ENCODE data around the gene TMEM94. TPM values are rescaled to one million over a fixed set of nuclear protein-coding genes. Genes with fewer than 3 reads are reported as not detected.

TMEM94 gene
- 27.0 to 55.8 TPM (median 51.6 TPM) in 5 replicates for total RNA-seq (2022; extraction: Qiagen RNA extraction; ENCODE audit: low read depth)

DNA sequence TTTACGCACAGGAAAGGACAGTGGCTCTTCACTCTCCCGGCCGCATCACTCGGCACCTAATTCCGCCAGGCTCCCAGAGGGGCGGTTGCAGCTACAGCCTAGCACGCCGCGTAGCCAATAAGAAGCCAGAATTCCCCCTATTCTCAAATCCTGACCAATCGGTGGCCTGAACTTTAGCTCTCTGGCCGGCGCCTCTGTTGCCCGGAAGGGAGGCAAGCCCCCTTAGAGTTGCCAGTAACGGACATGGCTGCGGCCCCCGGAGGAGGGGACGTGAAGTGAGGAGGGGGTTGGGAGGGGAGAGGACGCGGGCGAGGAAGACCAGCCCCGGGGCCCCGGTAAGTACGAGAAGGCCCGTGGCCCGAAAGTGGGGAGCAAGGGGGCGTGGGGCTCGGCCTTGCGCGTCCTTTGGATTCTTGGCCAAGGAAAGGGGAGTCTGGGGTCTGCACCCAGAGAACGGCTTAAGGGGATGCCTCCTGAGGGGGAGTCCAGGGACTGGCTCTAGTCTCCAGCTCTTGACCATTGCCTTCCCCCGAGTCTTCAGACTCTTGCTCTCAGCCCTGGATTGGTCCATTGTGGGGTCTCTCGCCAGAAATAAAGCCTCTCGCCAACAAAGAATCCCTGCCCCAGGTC lies at the start of gene TMEM94:
Gene TMEM94 (plus strand): TSS at position 219 of the 630 bp plus-strand sequence. CDS start 15,271 bp downstream, outside the sequence.

DNA sequence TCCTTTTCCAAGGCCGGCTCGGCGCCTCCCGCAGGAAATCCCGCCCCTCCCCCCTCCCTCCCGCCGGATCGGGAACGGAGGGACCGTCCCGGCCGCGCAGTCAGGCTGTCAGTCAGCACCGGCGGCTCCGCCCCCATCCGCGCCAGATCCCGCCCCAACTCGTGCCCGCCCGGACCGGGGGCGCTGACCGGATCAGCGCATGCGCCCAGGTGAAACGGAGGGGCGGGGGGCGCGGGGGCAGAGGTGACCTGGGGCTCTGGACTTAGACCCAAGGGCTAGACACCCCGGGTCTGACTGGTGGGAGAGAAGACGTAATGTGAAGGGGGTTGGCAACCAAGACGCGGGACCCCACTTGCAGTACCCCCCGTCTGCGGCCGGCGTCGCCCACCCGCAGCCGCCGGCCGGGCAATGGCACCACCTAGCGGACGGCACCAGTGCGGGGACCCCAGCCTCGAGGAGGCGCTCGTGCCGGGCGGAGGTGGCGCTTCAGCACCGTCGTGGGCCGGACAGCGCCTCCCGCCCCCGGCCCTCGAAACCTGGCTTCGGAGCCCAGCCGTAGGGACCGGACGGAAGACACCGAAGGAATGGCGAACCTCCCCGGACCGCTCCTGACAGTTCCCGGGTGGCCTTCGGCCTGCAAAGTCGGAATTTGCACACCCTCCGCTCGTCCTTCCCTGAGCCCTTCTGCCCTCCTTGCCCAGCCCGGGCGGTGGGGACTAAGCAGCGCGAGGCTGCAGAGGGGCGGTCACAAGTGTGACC lies 59.2 kb downstream of the TMEM94 start, which contains the start of gene CASKIN2:
Gene CASKIN2 (minus strand): TSS at position 42 of the 759 bp plus-strand sequence. CDS start 1,733 bp downstream, outside the sequence.

GRCh38 chr17:75516255-75516618 lies 59.8 kb downstream of the TMEM94 start, which contains the start of gene TSEN54:
TSEN54 (plus strand) TSS chr17:75516528; CDS start chr17:75516561, 33 bp downstream.

GRCh38 chr17:75524970-75525805 lies 68.8 kb downstream of the TMEM94 start, which contains the start of gene LLGL2:
LLGL2 (plus strand) TSS chr17:75525697; CDS start chr17:75543427, 17,730 bp downstream.

Other genes with a start within 250 kb of the TMEM94 start
- 25.1 to 35.6 TPM (median 29.2 TPM) in 5 replicates for gene GGA3, start 195.0 kb upstream of the TMEM94 start, total RNA-seq (2022; extraction: Qiagen RNA extraction; ENCODE audit: low read depth)
- gene MRPS7, start 194.8 kb upstream of the TMEM94 start, total RNA-seq (2022; extraction: Qiagen RNA extraction; ENCODE audit: low read depth), result 143 to 181 TPM (median 173 TPM) in 5 replicates
- gene MIF4GD, start 185.4 kb upstream of the TMEM94 start, total RNA-seq (2022; extraction: Qiagen RNA extraction; ENCODE audit: low read depth), result 31.3 to 40.8 TPM (median 37.9 TPM) in 5 replicates
- gene SLC25A19, start 167.2 kb upstream of the TMEM94 start, total RNA-seq (2022; extraction: Qiagen RNA extraction; ENCODE audit: low read depth), result 13.9 to 20.3 TPM (median 18.8 TPM) in 5 replicates
- gene GRB2, start 51.0 kb upstream of the TMEM94 start, total RNA-seq (2022; extraction: Qiagen RNA extraction; ENCODE audit: low read depth), result 93.8 to 101 TPM (median 94.7 TPM) in 5 replicates
- gene CASKIN2, start 58.9 kb downstream of the TMEM94 start, total RNA-seq (2022; extraction: Qiagen RNA extraction; ENCODE audit: low read depth), result 7.2 to 12.1 TPM (median 11.0 TPM) in 5 replicates
- gene TSEN54, start 59.9 kb downstream of the TMEM94 start, total RNA-seq (2022; extraction: Qiagen RNA extraction; ENCODE audit: low read depth), result 23.5 to 45.7 TPM (median 41.5 TPM) in 5 replicates
- gene LLGL2, start 69.1 kb downstream of the TMEM94 start, total RNA-seq (2022; extraction: Qiagen RNA extraction; ENCODE audit: low read depth), result 12.2 to 32.9 TPM (median 29.6 TPM) in 5 replicates
- gene MYO15B, start 131.2 kb downstream of the TMEM94 start, total RNA-seq (2022; extraction: Qiagen RNA extraction; ENCODE audit: low read depth), result 32.3 to 66.7 TPM (median 51.1 TPM) in 5 replicates
- gene SMIM5, start 176.8 kb downstream of the TMEM94 start, total RNA-seq (2022; extraction: Qiagen RNA extraction; ENCODE audit: low read depth), result 0.64 to 1.4 TPM (median 1.1 TPM) in 5 replicates
- gene RECQL5, start 210.5 kb downstream of the TMEM94 start, total RNA-seq (2022; extraction: Qiagen RNA extraction; ENCODE audit: low read depth), result 21.0 to 36.0 TPM (median 27.0 TPM) in 5 replicates
- gene SAP30BP, start 210.7 kb downstream of the TMEM94 start, total RNA-seq (2022; extraction: Qiagen RNA extraction; ENCODE audit: low read depth), result 102 to 139 TPM (median 117 TPM) in 5 replicates

Data from A549 treated with ZK216348 at 1 μM for 4 hours (cell line).